HFF-Myc (cell line): ENCODE data around the gene TENT4B.

ENCODE experiments used
- DNase-seq: peaks from one replicate; pipeline ENCODE4 v3.0.0-alpha.2; 2011; ENCODE audit warnings: low read depth; ENCODE audit errors: extremely low read depth
- H3K4me3 ChIP-seq: replicated peaks from 2 replicates; pipeline ENCODE4 v1.5.1; 2011; ENCODE audit warnings: low read depth, mild to moderate bottlenecking, control low read depth, low read length
- CTCF ChIP-seq: IDR thresholded peaks from 2 replicates; pipeline ENCODE4 v1.5.1; 2012; ENCODE audit warnings: mild to moderate bottlenecking, low read depth, low read length, control low read depth; ENCODE audit errors: missing control alignments

The TENT4B gene

GRCh38 chr16:50253514-50253910 lies 100.4 kb downstream of the TENT4B start:
- H3K4me3 ChIP-seq: no peak overlapping the region
- DNase-seq: no peak
- TF ChIP-seq CTCF: no peak

- no peak for TF ChIP-seq CTCF
- DNase-seq: no peak
- no peak overlapping the region for H3K4me3 ChIP-seq
These were observed 101.0 kb downstream of the TENT4B start for GRCh38 chr16:50254072-50254471.

DNA sequence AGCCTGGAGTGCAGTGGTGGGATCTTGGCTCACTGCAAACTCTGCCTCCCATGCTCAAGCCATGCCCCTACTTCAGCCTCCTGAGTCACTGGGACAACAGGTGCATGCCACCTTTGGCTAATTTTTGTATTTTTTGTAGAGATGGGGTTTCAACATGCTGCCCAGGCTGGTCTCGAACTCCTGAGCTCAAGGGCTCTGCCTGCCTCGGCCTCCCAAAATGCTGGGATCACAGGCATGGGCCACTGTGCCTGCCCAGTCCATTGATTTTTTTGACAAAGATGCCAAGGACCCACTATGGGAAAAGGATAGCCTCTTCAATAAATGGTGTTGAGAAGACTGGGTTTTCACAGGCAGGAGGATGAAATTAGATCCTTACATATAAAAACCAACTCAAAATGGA lies 102.4 kb downstream of the TENT4B start:
- no peak for TF ChIP-seq CTCF
- no peak overlapping the region for H3K4me3 ChIP-seq
- no peak for DNase-seq

DNA sequence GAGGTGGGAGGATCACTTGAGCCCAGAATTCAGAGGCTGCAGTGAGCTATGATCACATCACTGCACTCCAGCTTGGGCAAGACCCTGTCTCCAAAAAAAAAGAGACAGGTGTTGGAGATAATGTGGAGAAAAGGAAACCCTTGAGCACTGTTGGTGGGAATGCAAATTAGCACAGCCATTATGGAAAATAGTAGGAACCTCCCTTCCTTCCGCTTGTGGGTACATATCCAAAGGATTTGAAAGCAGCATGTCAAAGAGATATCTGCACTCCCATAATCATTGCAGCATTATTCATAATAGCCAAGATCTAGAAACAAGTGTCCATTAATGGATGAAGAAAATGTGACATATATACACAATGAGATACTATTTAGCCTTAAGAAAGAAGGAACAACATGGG lies 103.5 kb downstream of the TENT4B start:
- no peak for DNase-seq
- H3K4me3 ChIP-seq: no peak overlapping the region
- TF ChIP-seq CTCF: no peak

DNA sequence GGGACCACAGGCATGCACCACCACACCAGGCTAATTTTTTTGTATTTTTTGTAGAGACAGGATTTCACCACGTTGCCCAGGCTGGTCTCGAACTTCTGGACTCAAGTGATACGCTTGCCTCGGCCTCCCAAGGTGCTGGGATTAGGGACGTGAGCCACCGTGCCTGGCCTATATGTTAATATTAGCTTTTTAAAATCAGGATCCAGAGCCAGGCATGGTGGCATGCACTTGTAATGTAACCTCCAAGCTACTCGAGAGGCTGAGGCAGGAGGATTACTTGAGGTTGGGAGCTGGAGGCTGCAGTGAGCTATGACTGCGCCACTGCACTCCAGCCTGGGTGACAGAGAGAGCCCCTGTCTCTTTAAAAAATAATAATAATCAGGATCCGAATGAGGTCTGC lies 104.8 kb downstream of the TENT4B start:
- no peak for DNase-seq
- H3K4me3 ChIP-seq: no peak overlapping the region
- TF ChIP-seq CTCF: no peak

GRCh38 chr16:50259334-50260205 lies 106.5 kb downstream of the TENT4B start:
- no peak for TF ChIP-seq CTCF
- H3K4me3 ChIP-seq: no peak overlapping the region
- no peak for DNase-seq
